Measurements from ENCODE around the gene NCKAP5.

The NCKAP5 gene

DNA sequence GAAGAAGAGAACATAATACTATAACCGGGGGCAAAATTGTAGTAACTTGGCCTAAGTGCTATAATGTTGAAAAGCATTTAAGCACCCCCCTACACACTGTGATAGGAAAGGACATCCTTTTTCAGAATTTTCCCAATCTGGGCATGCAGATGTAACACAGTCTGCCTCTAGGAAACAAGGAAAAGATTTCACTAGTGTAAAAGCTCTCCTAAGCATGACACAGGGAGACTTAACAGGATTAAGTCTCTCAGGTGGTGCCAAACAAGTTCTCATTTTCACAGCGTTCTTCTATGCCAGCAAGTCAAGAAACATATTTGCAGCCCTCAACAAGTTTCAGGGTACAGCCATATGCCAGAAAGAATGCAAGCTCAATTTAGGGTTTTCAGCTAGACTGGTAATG lies 53.0 kb downstream of the NCKAP5 start:
- TF ChIP-seq, protein P1, sequence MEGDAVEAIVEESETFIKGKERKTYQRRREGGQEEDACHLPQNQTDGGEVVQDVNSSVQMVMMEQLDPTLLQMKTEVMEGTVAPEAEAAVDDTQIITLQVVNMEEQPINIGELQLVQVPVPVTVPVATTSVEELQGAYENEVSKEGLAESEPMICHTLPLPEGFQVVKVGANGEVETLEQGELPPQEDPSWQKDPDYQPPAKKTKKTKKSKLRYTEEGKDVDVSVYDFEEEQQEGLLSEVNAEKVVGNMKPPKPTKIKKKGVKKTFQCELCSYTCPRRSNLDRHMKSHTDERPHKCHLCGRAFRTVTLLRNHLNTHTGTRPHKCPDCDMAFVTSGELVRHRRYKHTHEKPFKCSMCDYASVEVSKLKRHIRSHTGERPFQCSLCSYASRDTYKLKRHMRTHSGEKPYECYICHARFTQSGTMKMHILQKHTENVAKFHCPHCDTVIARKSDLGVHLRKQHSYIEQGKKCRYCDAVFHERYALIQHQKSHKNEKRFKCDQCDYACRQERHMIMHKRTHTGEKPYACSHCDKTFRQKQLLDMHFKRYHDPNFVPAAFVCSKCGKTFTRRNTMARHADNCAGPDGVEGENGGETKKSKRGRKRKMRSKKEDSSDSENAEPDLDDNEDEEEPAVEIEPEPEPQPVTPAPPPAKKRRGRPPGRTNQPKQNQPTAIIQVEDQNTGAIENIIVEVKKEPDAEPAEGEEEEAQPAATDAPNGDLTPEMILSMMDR (IDR thresholded peaks at IDR 0.05; ENCODE audit: low read depth, low read length): no peak

DNA sequence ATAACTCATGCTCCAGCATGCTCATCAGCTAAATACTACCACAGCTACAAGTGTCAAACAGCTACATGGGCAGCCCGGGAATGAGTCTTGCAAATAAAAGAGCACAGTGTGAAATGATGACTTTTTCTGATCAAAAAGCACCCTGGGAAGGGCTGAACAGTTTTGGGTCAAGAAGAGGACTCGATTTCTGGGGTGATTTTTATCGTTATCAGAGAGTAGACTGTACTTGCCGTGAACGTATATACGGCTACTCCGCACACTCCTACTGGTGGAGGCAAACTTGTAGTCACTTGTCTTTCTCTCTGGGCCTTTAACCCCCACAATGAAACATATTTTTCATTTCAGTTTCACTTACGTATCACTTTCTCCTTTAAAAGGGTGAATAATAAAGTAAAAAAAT lies 54.4 kb downstream of the NCKAP5 start:
- H3K4me3 ChIP-seq (ENCODE audit: low read depth, low read length): no peak overlapping the region
- TF ChIP-seq, protein P1 (IDR thresholded peaks at IDR 0.05; ENCODE audit: low read depth, low read length): no peak

More for the DNA sequence above, 53.0 kb downstream of the NCKAP5 start:
- H3K4me3 ChIP-seq (ENCODE audit: low read depth, low read length): no peak overlapping the region

DNA sequence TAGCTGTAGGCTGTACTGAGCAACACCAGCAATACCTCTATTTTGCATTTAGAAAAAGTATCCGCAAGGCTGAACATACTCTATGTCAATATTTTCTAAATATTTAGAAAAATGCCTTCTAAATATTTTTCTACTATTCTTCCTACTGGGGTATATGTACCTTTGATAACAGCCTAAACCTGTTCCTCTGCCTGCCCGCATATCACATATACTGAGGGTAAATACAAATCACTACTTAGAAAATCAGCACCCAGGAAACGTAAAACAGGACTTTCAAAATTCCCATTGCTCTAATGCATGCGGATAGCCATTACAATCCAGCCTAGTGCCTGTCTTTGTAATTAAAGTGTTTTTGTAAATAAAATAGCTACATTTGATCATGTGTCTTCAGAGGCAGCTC lies 56.1 kb downstream of the NCKAP5 start:
- TF ChIP-seq, protein P1 (IDR thresholded peaks at IDR 0.05; ENCODE audit: low read depth, low read length): no peak
- no peak overlapping the region for H3K4me3 ChIP-seq (ENCODE audit: low read depth, low read length)

DNA sequence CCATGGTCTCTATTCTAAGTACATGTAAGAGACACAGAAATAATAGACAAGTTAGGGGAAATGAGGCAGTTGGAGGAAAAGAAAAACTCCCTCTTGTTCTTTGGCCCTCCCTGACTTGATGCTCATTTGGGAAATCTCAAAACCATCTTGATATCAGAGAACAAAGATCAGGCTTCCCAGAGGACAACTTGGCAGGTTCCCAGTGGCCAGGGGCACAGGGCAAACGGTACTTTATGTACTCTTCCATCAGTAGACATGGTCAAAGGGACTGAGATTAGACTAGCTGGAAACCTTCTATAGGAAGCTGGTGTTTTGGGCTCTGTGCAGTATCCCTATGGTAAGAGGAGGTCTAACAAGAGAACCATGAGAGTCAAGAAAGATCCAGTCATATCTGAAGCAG lies 56.6 kb downstream of the NCKAP5 start:
- H3K4me3 ChIP-seq (ENCODE audit: low read depth, low read length): no peak overlapping the region
- TF ChIP-seq, protein P1 (IDR thresholded peaks at IDR 0.05; ENCODE audit: low read depth, low read length): no peak

DNA sequence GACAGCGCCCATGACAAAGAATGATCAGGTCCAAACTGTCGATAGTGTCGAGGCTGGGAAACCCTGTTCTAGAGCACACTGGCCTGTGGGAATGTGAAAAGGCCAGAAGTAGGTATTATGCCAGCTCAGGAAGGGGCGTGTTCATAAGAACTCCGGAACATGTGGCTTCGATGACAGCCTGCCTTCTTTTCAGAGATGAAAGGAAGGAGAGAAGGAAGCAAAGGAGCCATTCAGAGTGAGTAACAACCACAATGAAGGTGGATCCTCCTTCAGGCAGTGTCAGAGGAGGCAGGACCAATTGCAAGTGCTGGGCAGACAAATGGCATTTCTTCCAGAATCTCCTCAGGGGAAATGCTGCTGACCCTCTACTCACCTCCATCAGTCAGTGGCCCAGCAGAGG lies 58.5 kb downstream of the NCKAP5 start:
- H3K4me3 ChIP-seq (ENCODE audit: low read depth, low read length): no peak overlapping the region
- TF ChIP-seq, protein P1 (IDR thresholded peaks at IDR 0.05; ENCODE audit: low read depth, low read length): no peak

DNA sequence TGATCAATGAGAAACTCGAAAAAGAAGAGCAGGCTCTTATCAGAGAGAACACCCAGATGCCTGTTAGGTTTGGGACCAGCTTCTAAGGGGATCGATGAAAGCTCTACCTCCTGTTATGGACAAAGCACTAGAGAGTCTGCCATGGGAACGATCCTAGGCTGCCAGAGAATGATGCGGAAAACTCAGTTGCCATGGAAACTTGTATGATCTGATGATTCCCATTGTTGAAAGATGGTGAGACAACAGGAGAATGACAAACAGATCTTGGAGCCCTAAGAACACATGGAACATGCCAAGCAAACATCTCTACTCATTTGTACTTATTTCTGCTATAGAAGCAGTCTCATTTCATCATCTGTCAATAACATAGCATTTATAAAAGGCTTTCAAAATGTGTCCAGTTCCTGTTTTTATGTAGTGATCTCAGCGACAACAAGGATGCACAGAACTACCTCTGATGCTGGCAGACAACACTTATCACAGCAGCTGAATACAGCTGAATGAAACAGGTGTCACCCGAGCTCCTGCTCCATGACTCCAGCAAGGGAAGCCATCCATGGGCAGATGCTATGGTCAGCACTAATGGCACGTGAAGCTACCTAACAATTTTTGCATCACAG lies 59.6 kb downstream of the NCKAP5 start:
- TF ChIP-seq, protein P1 (IDR thresholded peaks at IDR 0.05; ENCODE audit: low read depth, low read length): no peak
- H3K4me3 ChIP-seq (ENCODE audit: low read depth, low read length): no peak overlapping the region

DNA sequence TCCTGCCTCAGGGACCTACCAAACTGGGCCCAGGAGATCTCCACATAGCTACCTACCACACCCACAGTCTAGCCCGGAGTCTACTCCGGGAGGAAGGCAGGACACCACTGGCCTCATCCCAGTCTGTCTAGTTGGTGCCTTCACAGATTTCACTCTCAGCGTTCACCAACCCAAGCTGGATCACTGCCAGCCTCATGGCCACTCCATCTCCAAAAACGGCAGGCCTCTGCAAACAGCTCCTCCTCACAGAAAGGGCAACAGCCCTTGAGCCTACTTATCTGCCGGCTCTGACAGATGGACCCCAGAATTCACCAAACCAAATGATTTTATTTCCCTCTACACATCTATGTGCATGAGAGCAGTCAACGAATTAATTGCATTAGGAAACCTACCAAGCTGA lies 61.3 kb downstream of the NCKAP5 start:
- H3K4me3 ChIP-seq (ENCODE audit: low read depth, low read length): no peak overlapping the region
- TF ChIP-seq, protein P1 (IDR thresholded peaks at IDR 0.05; ENCODE audit: low read depth, low read length): no peak
